Raji (cell line): ENCODE measurements around the gene TNS1.

Experiments used
- POLR2A ChIP-seq: IDR thresholded peaks from 2 replicates; pipeline ENCODE4 v1.6.1; 2011; ENCODE audit warnings: low read depth, low read length, control low read depth; ENCODE audit not compliant: insufficient read depth

Gene TNS1

GRCh38 chr2:217943446-217944321 is 59.1 kb downstream of the TNS1 start:
- TF ChIP-seq POLR2A, result no peak

GRCh38 chr2:217942731-217943335 is 60.0 kb downstream of the TNS1 start:
- no peak for TF ChIP-seq POLR2A

GRCh38 chr2:217941886-217942728 is 60.7 kb downstream of the TNS1 start:
- no peak for TF ChIP-seq POLR2A

GRCh38 chr2:217941339-217941738 is 61.5 kb downstream of the TNS1 start:
- TF ChIP-seq POLR2A, result no peak

GRCh38 chr2:217940261-217941220 is 62.3 kb downstream of the TNS1 start:
- no peak for TF ChIP-seq POLR2A

GRCh38 chr2:217939629-217940245 is 63.1 kb downstream of the TNS1 start:
- TF ChIP-seq POLR2A, result no peak

- no peak for TF ChIP-seq POLR2A
Measured at GRCh38 chr2:217939220-217939619, 63.6 kb downstream of the TNS1 start.

GRCh38 chr2:217938036-217938435 is 64.8 kb downstream of the TNS1 start:
- no peak for TF ChIP-seq POLR2A

GRCh38 chr2:217937446-217937845 is 65.3 kb downstream of the TNS1 start:
- TF ChIP-seq POLR2A, result no peak

GRCh38 chr2:217936952-217937351 is 65.8 kb downstream of the TNS1 start:
- no peak for TF ChIP-seq POLR2A

- TF ChIP-seq POLR2A, result no peak
Measured at GRCh38 chr2:217935901-217936684, 66.7 kb downstream of the TNS1 start.

- TF ChIP-seq POLR2A, result no peak
Measured at GRCh38 chr2:217935235-217935879, 67.4 kb downstream of the TNS1 start.

- no peak for TF ChIP-seq POLR2A
Measured at GRCh38 chr2:217934321-217935131, 68.3 kb downstream of the TNS1 start.
